ENCODE measurements around the gene TAF3.
A peak's percentile ranks its signal among the peaks of the same experiment; 100 is the strongest.

Gene TAF3

GRCh38 chr10:8037199-8037801 is 219.0 kb downstream of the TAF3 start:
- DNase-seq (ENCODE audit: insufficient read length, low spot score) (no peak), FAIRE-seq (no peak)
- TF ChIP-seq POLR2A (IDR thresholded peaks at IDR 0.05; ENCODE audit: low read depth, low read length): no peak
- no peak for TF ChIP-seq POU2F2 (IDR thresholded peaks at IDR 0.05; ENCODE audit: low read depth, low read length)
- no peak for TF ChIP-seq POLR2AphosphoS5 (IDR thresholded peaks at IDR 0.05; ENCODE audit: low read depth, low read length)
- TF ChIP-seq PAX5 (IDR thresholded peaks at IDR 0.05; ENCODE audit: insufficient read depth, low read length, severe bottlenecking): no peak
- no peak for TF ChIP-seq SPI1 (IDR thresholded peaks at IDR 0.05; ENCODE audit: low read depth, low read length)
- no peak for TF ChIP-seq TAF1 (IDR thresholded peaks at IDR 0.05; ENCODE audit: low read depth, low read length)

- DNase-seq (ENCODE audit: insufficient read length, low spot score) (no peak), FAIRE-seq (no peak)
- TF ChIP-seq POLR2A (IDR thresholded peaks at IDR 0.05; ENCODE audit: low read depth, low read length) (no peak), TAF1 (IDR thresholded peaks at IDR 0.05; ENCODE audit: low read depth, low read length) (no peak), POU2F2 (IDR thresholded peaks at IDR 0.05; ENCODE audit: low read depth, low read length) (no peak), POLR2AphosphoS5 (IDR thresholded peaks at IDR 0.05; ENCODE audit: low read depth, low read length) (no peak), PAX5 (IDR thresholded peaks at IDR 0.05; ENCODE audit: insufficient read depth, low read length, severe bottlenecking) (no peak), SPI1 (IDR thresholded peaks at IDR 0.05; ENCODE audit: low read depth, low read length) (no peak)
These were observed 219.9 kb downstream of the TAF3 start for GRCh38 chr10:8037941-8038894.

- no peak for FAIRE-seq
- TF ChIP-seq SPI1 (IDR thresholded peaks at IDR 0.05; ENCODE audit: low read depth, low read length) (no peak), PAX5 (IDR thresholded peaks at IDR 0.05; ENCODE audit: insufficient read depth, low read length, severe bottlenecking) (no peak), POLR2A (IDR thresholded peaks at IDR 0.05; ENCODE audit: low read depth, low read length) (no peak), POLR2AphosphoS5 (IDR thresholded peaks at IDR 0.05; ENCODE audit: low read depth, low read length) (no peak), POU2F2 (IDR thresholded peaks at IDR 0.05; ENCODE audit: low read depth, low read length) (no peak), TAF1 (IDR thresholded peaks at IDR 0.05; ENCODE audit: low read depth, low read length) (no peak)
- no peak for DNase-seq (ENCODE audit: insufficient read length, low spot score)
These were observed 221.1 kb downstream of the TAF3 start for GRCh38 chr10:8039321-8039881.

GRCh38 chr10:8040651-8041050 is 222.3 kb downstream of the TAF3 start:
- no peak for DNase-seq (ENCODE audit: insufficient read length, low spot score)
- no peak for TF ChIP-seq PAX5 (IDR thresholded peaks at IDR 0.05; ENCODE audit: insufficient read depth, low read length, severe bottlenecking)
- TF ChIP-seq POLR2A (IDR thresholded peaks at IDR 0.05; ENCODE audit: low read depth, low read length): no peak
- no peak for TF ChIP-seq SPI1 (IDR thresholded peaks at IDR 0.05; ENCODE audit: low read depth, low read length)
- no peak for TF ChIP-seq POU2F2 (IDR thresholded peaks at IDR 0.05; ENCODE audit: low read depth, low read length)
- TF ChIP-seq TAF1 (IDR thresholded peaks at IDR 0.05; ENCODE audit: low read depth, low read length): no peak
- TF ChIP-seq POLR2AphosphoS5 (IDR thresholded peaks at IDR 0.05; ENCODE audit: low read depth, low read length): no peak
- no peak for FAIRE-seq

GRCh38 chr10:8041284-8041991 is 223.1 kb downstream of the TAF3 start:
- FAIRE-seq (no peak), DNase-seq (ENCODE audit: insufficient read length, low spot score) (no peak)
- TF ChIP-seq POLR2A (IDR thresholded peaks at IDR 0.05; ENCODE audit: low read depth, low read length) (no peak), POLR2AphosphoS5 (IDR thresholded peaks at IDR 0.05; ENCODE audit: low read depth, low read length) (no peak), TAF1 (IDR thresholded peaks at IDR 0.05; ENCODE audit: low read depth, low read length) (no peak), SPI1 (IDR thresholded peaks at IDR 0.05; ENCODE audit: low read depth, low read length) (no peak), POU2F2 (IDR thresholded peaks at IDR 0.05; ENCODE audit: low read depth, low read length) (no peak), PAX5 (IDR thresholded peaks at IDR 0.05; ENCODE audit: insufficient read depth, low read length, severe bottlenecking) (no peak)

- FAIRE-seq: peak; percentile 63
- no peak for DNase-seq (ENCODE audit: insufficient read length, low spot score)
- no peak for TF ChIP-seq POLR2A (IDR thresholded peaks at IDR 0.05; ENCODE audit: low read depth, low read length)
- no peak for TF ChIP-seq POLR2AphosphoS5 (IDR thresholded peaks at IDR 0.05; ENCODE audit: low read depth, low read length)
- no peak for TF ChIP-seq SPI1 (IDR thresholded peaks at IDR 0.05; ENCODE audit: low read depth, low read length)
- TF ChIP-seq TAF1 (IDR thresholded peaks at IDR 0.05; ENCODE audit: low read depth, low read length): no peak
- no peak for TF ChIP-seq PAX5 (IDR thresholded peaks at IDR 0.05; ENCODE audit: insufficient read depth, low read length, severe bottlenecking)
- TF ChIP-seq POU2F2 (IDR thresholded peaks at IDR 0.05; ENCODE audit: low read depth, low read length): no peak
These were observed 223.9 kb downstream of the TAF3 start for GRCh38 chr10:8041992-8042720.

- no peak for FAIRE-seq
- no peak for DNase-seq (ENCODE audit: insufficient read length, low spot score)
- TF ChIP-seq POLR2A (IDR thresholded peaks at IDR 0.05; ENCODE audit: low read depth, low read length): no peak
These were observed 224.6 kb downstream of the TAF3 start for GRCh38 chr10:8042721-8043568.
